ENCODE measurements around the gene HMCN2.

The HMCN2 gene

DNA sequence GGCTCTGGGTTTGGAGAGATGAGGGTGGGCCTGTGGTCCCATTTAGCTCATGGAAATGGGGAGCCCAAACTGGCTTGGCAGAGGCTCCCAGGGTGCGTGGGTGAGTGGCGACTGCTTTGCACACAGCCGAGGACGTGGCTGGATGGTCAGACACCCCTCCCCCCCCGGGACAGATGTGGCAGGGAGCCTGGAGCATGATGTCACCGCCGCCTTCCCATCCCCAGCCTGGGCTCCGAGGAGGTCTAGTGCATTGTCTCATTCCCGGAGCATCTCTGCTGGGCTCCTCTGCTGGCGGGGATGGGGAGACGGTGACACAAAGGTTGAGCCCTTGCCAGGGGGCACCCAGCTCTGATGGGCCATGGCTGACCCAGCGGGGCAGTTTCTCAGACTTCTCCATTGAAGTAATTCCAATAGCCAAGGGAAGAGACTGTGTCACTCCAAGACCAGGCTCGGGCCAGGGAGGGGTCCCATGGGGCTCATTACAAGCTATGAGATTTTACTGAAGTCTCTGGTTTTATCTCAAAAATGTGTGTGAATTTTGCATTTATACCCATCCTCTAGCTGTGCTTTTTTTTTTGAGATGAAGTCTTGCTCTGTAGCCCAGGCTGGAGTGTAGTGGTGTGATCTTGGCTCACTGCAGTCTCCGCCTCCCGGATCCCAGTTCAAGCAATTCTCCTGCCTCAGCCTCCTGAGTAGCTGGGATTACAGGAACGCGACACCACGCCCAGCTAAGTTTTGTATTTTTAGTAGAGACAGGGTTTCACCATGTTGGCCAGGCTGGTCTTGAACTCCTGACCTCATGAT, 36.1 kb downstream of the HMCN2 start:
- Histone ChIP-seq H3K36me3 (ENCODE audit: insufficient read depth, insufficient read length, low read length) (no peaks in the 10 kb centered on the region), H3K4me3 (ENCODE audit: insufficient read length, low read depth) (no peak overlapping the region), H3K9ac (ENCODE audit: insufficient read length, low read depth) (no peak overlapping the region), H3K9me3 (ENCODE audit: insufficient read depth, low read length) (no peaks in the 10 kb centered on the region), H3K4me1 (ENCODE audit: insufficient read depth, insufficient read length) (peaks cover 10% of the 10 kb centered on the region), H3K27me3 (ENCODE audit: insufficient read depth, insufficient read length) (no peaks in the 10 kb centered on the region)
- TF ChIP-seq YY1 (IDR thresholded peaks at IDR 0.05; ENCODE audit: insufficient read depth, insufficient read length) (no peak), ZNF274 (IDR thresholded peaks at IDR 0.05; ENCODE audit: low read depth, low read length) (no peak), SUZ12 (IDR thresholded peaks at IDR 0.05; ENCODE audit: extremely low read depth, insufficient read depth, insufficient read length) (no peak)
- DNase-seq (ENCODE audit: low read depth, low spot score): no peak

GRCh38 chr9:130302785-130303612, 37.4 kb downstream of the HMCN2 start:
- peaks cover 10% of the 10 kb centered on the region for H3K4me1 ChIP-seq (ENCODE audit: insufficient read depth, insufficient read length)
- H3K9me3 ChIP-seq (ENCODE audit: insufficient read depth, low read length): no peaks in the 10 kb centered on the region
- H3K36me3 ChIP-seq (ENCODE audit: insufficient read depth, insufficient read length, low read length): no peaks in the 10 kb centered on the region
- H3K27me3 ChIP-seq (ENCODE audit: insufficient read depth, insufficient read length): no peaks in the 10 kb centered on the region
- DNase-seq (ENCODE audit: low read depth, low spot score): no peak
- no peak overlapping the region for H3K9ac ChIP-seq (ENCODE audit: insufficient read length, low read depth)
- TF ChIP-seq SUZ12 (IDR thresholded peaks at IDR 0.05; ENCODE audit: extremely low read depth, insufficient read depth, insufficient read length) (no peak), ZNF274 (IDR thresholded peaks at IDR 0.05; ENCODE audit: low read depth, low read length) (no peak), YY1 (IDR thresholded peaks at IDR 0.05; ENCODE audit: insufficient read depth, insufficient read length) (no peak)
- no peak overlapping the region for H3K4me3 ChIP-seq (ENCODE audit: insufficient read length, low read depth)

DNA sequence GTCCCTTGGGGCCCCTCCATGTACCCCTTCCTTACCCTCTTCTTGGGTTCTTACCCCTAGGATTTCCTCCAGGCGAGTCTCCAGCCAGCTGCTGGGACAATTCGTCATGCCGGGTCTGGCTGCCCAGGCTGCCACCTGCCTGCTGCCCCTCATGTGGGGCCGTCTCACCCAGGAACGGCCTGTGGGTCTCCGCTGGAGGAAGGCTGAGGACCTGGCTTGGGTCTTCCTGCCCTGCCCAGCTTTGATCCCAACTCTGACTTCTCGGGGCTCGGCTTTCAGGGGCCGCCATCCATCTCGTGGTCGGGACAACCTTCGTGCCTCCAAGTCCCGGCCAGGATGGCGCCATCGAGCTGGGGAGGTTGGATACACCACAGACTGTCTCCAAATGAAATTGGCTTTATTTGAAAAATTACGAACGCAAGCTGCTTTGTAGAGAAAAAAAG, 38.1 kb downstream of the HMCN2 start:
- Histone ChIP-seq H3K4me3 (ENCODE audit: insufficient read length, low read depth) (no peak overlapping the region), H3K9me3 (ENCODE audit: insufficient read depth, low read length) (no peaks in the 10 kb centered on the region), H3K9ac (ENCODE audit: insufficient read length, low read depth) (no peak overlapping the region), H3K4me1 (ENCODE audit: insufficient read depth, insufficient read length) (peaks cover 10% of the 10 kb centered on the region), H3K27me3 (ENCODE audit: insufficient read depth, insufficient read length) (no peaks in the 10 kb centered on the region), H3K36me3 (ENCODE audit: insufficient read depth, insufficient read length, low read length) (no peaks in the 10 kb centered on the region)
- no peak for TF ChIP-seq SUZ12 (IDR thresholded peaks at IDR 0.05; ENCODE audit: extremely low read depth, insufficient read depth, insufficient read length)
- no peak for TF ChIP-seq YY1 (IDR thresholded peaks at IDR 0.05; ENCODE audit: insufficient read depth, insufficient read length)
- TF ChIP-seq ZNF274 (IDR thresholded peaks at IDR 0.05; ENCODE audit: low read depth, low read length): no peak
- DNase-seq (ENCODE audit: low read depth, low spot score): no peak

GRCh38 chr9:130304116-130304515, 38.6 kb downstream of the HMCN2 start:
- TF ChIP-seq SUZ12 (IDR thresholded peaks at IDR 0.05; ENCODE audit: extremely low read depth, insufficient read depth, insufficient read length) (no peak), ZNF274 (IDR thresholded peaks at IDR 0.05; ENCODE audit: low read depth, low read length) (no peak), YY1 (IDR thresholded peaks at IDR 0.05; ENCODE audit: insufficient read depth, insufficient read length) (no peak)
- H3K4me3 ChIP-seq (ENCODE audit: insufficient read length, low read depth): no peak overlapping the region

GRCh38 chr9:130304643-130305042, 39.1 kb downstream of the HMCN2 start:
- no peak overlapping the region for H3K4me3 ChIP-seq (ENCODE audit: insufficient read length, low read depth)
- H3K4me1 ChIP-seq (ENCODE audit: insufficient read depth, insufficient read length): peaks cover 10% of the 10 kb centered on the region

More at GRCh38 chr9:130304116-130304515, 38.6 kb downstream of the HMCN2 start:
- no peak for DNase-seq (ENCODE audit: low read depth, low spot score)
- Histone ChIP-seq H3K27me3 (ENCODE audit: insufficient read depth, insufficient read length) (no peaks in the 10 kb centered on the region), H3K9ac (ENCODE audit: insufficient read length, low read depth) (no peak overlapping the region), H3K9me3 (ENCODE audit: insufficient read depth, low read length) (no peaks in the 10 kb centered on the region), H3K4me1 (ENCODE audit: insufficient read depth, insufficient read length) (peaks cover 10% of the 10 kb centered on the region), H3K36me3 (ENCODE audit: insufficient read depth, insufficient read length, low read length) (no peaks in the 10 kb centered on the region)

GRCh38 chr9:130305381-130305780, 39.8 kb downstream of the HMCN2 start:
- TF ChIP-seq SUZ12 (IDR thresholded peaks at IDR 0.05; ENCODE audit: extremely low read depth, insufficient read depth, insufficient read length) (no peak), YY1 (IDR thresholded peaks at IDR 0.05; ENCODE audit: insufficient read depth, insufficient read length) (no peak), ZNF274 (IDR thresholded peaks at IDR 0.05; ENCODE audit: low read depth, low read length) (no peak)
- no peaks in the 10 kb centered on the region for H3K9me3 ChIP-seq (ENCODE audit: insufficient read depth, low read length)
- DNase-seq (ENCODE audit: low read depth, low spot score): no peak
- H3K27me3 ChIP-seq (ENCODE audit: insufficient read depth, insufficient read length): no peaks in the 10 kb centered on the region
- peaks cover 10% of the 10 kb centered on the region for H3K4me1 ChIP-seq (ENCODE audit: insufficient read depth, insufficient read length)
- H3K9ac ChIP-seq (ENCODE audit: insufficient read length, low read depth): no peak overlapping the region
- no peak overlapping the region for H3K4me3 ChIP-seq (ENCODE audit: insufficient read length, low read depth)
- no peaks in the 10 kb centered on the region for H3K36me3 ChIP-seq (ENCODE audit: insufficient read depth, insufficient read length, low read length)

More at GRCh38 chr9:130304643-130305042, 39.1 kb downstream of the HMCN2 start:
- TF ChIP-seq SUZ12 (IDR thresholded peaks at IDR 0.05; ENCODE audit: extremely low read depth, insufficient read depth, insufficient read length) (no peak), YY1 (IDR thresholded peaks at IDR 0.05; ENCODE audit: insufficient read depth, insufficient read length) (no peak), ZNF274 (IDR thresholded peaks at IDR 0.05; ENCODE audit: low read depth, low read length) (no peak)
- H3K9ac ChIP-seq (ENCODE audit: insufficient read length, low read depth): no peak overlapping the region
- no peaks in the 10 kb centered on the region for H3K9me3 ChIP-seq (ENCODE audit: insufficient read depth, low read length)
- H3K27me3 ChIP-seq (ENCODE audit: insufficient read depth, insufficient read length): no peaks in the 10 kb centered on the region
- H3K36me3 ChIP-seq (ENCODE audit: insufficient read depth, insufficient read length, low read length): no peaks in the 10 kb centered on the region
- DNase-seq (ENCODE audit: low read depth, low spot score): no peak
